ENCODE results near the gene EPGN. TPM values are rescaled to one million over a fixed set of nuclear protein-coding genes. Genes with fewer than 3 reads are reported as not detected.

Gene EPGN
- total RNA-seq, 1 donor from 2014 or later, result 0.63 TPM

- Mint-ChIP-seq H3K27ac (ENCODE audit: unreplicated experiment) (no peak overlapping the region), H3K4me3 (no peak overlapping the region), H3K4me1 (peaks cover 7% of the 10 kb centered on the region), H3K9me3 (peaks cover 8% of the 10 kb centered on the region), H3K36me3 (ENCODE audit: low read depth) (peaks cover 6% of the 10 kb centered on the region), H3K27me3 (ENCODE audit: low read depth) (no peaks in the 10 kb centered on the region)
- DNase-seq (ENCODE audit: low read depth, low spot score), result no peak
- TF ChIP-seq CTCF (conservative IDR thresholded peaks at IDR 0.05), result no peak
Observed at GRCh38 chr4:74292111-74292870, 16.0 kb upstream of the EPGN start.

GRCh38 chr4:74293558-74293957 is 14.7 kb upstream of the EPGN start:
- Mint-ChIP-seq H3K4me3 (no peak overlapping the region), H3K36me3 (ENCODE audit: low read depth) (peaks cover 6% of the 10 kb centered on the region), H3K27ac (ENCODE audit: unreplicated experiment) (no peak overlapping the region), H3K9me3 (peaks cover 8% of the 10 kb centered on the region), H3K4me1 (peaks cover 7% of the 10 kb centered on the region), H3K27me3 (ENCODE audit: low read depth) (no peaks in the 10 kb centered on the region)
- DNase-seq (ENCODE audit: low read depth, low spot score), result no peak
- TF ChIP-seq CTCF (conservative IDR thresholded peaks at IDR 0.05), result no peak

- peaks cover 5% of the 10 kb centered on the region for H3K9me3 Mint-ChIP-seq
- no peak for TF ChIP-seq CTCF (conservative IDR thresholded peaks at IDR 0.05)
- no peak for DNase-seq (ENCODE audit: low read depth, low spot score)
- H3K36me3 Mint-ChIP-seq (ENCODE audit: low read depth), result peaks cover 6% of the 10 kb centered on the region
- H3K27me3 Mint-ChIP-seq (ENCODE audit: low read depth), result no peaks in the 10 kb centered on the region
- H3K4me1 Mint-ChIP-seq, result peaks cover 7% of the 10 kb centered on the region
- no peak overlapping the region for H3K4me3 Mint-ChIP-seq
- H3K27ac Mint-ChIP-seq (ENCODE audit: unreplicated experiment), result no peak overlapping the region
Observed at GRCh38 chr4:74294681-74295080, 13.6 kb upstream of the EPGN start.

- no peaks in the 10 kb centered on the region for H3K36me3 Mint-ChIP-seq (ENCODE audit: low read depth)
- no peaks in the 10 kb centered on the region for H3K27me3 Mint-ChIP-seq (ENCODE audit: low read depth)
- TF ChIP-seq CTCF (conservative IDR thresholded peaks at IDR 0.05), result no peak
- no peaks in the 10 kb centered on the region for H3K9me3 Mint-ChIP-seq
- DNase-seq (ENCODE audit: low read depth, low spot score), result no peak
- no peak overlapping the region for H3K4me3 Mint-ChIP-seq
- no peak overlapping the region for H3K27ac Mint-ChIP-seq (ENCODE audit: unreplicated experiment)
- H3K4me1 Mint-ChIP-seq, result peaks cover 7% of the 10 kb centered on the region
Observed at GRCh38 chr4:74297539-74297938, 10.7 kb upstream of the EPGN start.

GRCh38 chr4:74304095-74304625 is 4.1 kb upstream of the EPGN start:
- no peak for TF ChIP-seq CTCF (conservative IDR thresholded peaks at IDR 0.05)
- Mint-ChIP-seq H3K27ac (ENCODE audit: unreplicated experiment) (no peak overlapping the region), H3K4me1 (no peaks in the 10 kb centered on the region), H3K36me3 (ENCODE audit: low read depth) (no peaks in the 10 kb centered on the region), H3K4me3 (no peak overlapping the region), H3K27me3 (ENCODE audit: low read depth) (no peaks in the 10 kb centered on the region), H3K9me3 (no peaks in the 10 kb centered on the region)
- DNase-seq (ENCODE audit: low read depth, low spot score), result no peak

Measured in neural crest cell (in vitro differentiated cells).